Middle frontal gyrus (tissue), 1 donor: ENCODE measurements around the gene PTPRF.

ENCODE experiments used
- DNase-seq: peaks from one replicate; pipeline ENCODE4 v3.0.0-alpha.2; 2015; ENCODE audit warnings: low spot score; ENCODE audit errors: extremely low spot score

The PTPRF gene

GRCh38 chr1:43577655-43578542 lies 47.2 kb downstream of the PTPRF start:
- DNase-seq: no peak

GRCh38 chr1:43580039-43580438 lies 49.4 kb downstream of the PTPRF start:
- DNase-seq: no peak

- peak; percentile 21 for DNase-seq
These were observed 51.5 kb downstream of the PTPRF start for GRCh38 chr1:43582162-43582566.

- no peak for DNase-seq
These were observed 52.4 kb downstream of the PTPRF start for GRCh38 chr1:43583058-43583457.

- DNase-seq: no peak
These were observed 53.5 kb downstream of the PTPRF start for GRCh38 chr1:43584204-43584603.

- no peak for DNase-seq
These were observed 54.9 kb downstream of the PTPRF start for GRCh38 chr1:43585557-43585956.

GRCh38 chr1:43586136-43586731 lies 55.6 kb downstream of the PTPRF start:
- no peak for DNase-seq

GRCh38 chr1:43587001-43587400 lies 56.3 kb downstream of the PTPRF start:
- no peak for DNase-seq

- no peak for DNase-seq
These were observed 56.9 kb downstream of the PTPRF start for GRCh38 chr1:43587594-43587993.

- DNase-seq: no peak
These were observed 57.9 kb downstream of the PTPRF start for GRCh38 chr1:43588592-43588991.

GRCh38 chr1:43590388-43590925 lies 59.8 kb downstream of the PTPRF start:
- DNase-seq: no peak

- no peak for DNase-seq
These were observed 60.5 kb downstream of the PTPRF start for GRCh38 chr1:43591181-43591580.

GRCh38 chr1:43592051-43592665 lies 61.5 kb downstream of the PTPRF start:
- no peak for DNase-seq

GRCh38 chr1:43592974-43593683 lies 62.4 kb downstream of the PTPRF start:
- DNase-seq: no peak

- no peak for DNase-seq
These were observed 65.9 kb downstream of the PTPRF start for GRCh38 chr1:43596579-43596978.

GRCh38 chr1:43597028-43597427 lies 66.3 kb downstream of the PTPRF start:
- DNase-seq: no peak

GRCh38 chr1:43597721-43598120 lies 67.0 kb downstream of the PTPRF start:
- DNase-seq: no peak

GRCh38 chr1:43598622-43599021 lies 67.9 kb downstream of the PTPRF start:
- DNase-seq: no peak

- no peak for DNase-seq
These were observed 69.6 kb downstream of the PTPRF start for GRCh38 chr1:43600033-43601020.

GRCh38 chr1:43602990-43603389 lies 72.3 kb downstream of the PTPRF start:
- no peak for DNase-seq
